Mesothelial cell of epicardium (in vitro differentiated cells): Measurements from ENCODE around the gene SYNGR2. TPM values are rescaled to one million over a fixed set of nuclear protein-coding genes. Genes with fewer than 3 reads are reported as not detected.

Experiments
- DNase-seq, 2 experiments: peaks; one replicate each; pipeline ENCODE4 v3.0.0; 2021; ENCODE audit warnings: low spot score in 2 of 2; ENCODE audit not compliant: unreplicated experiment in 2 of 2
- H3K27ac Mint-ChIP-seq: 2 replicates; pipeline ENCODE4 v1.8.0; 2021; ENCODE audit warnings: mixed read lengths
- H3K27me3 Mint-ChIP-seq: 2 replicates; pipeline ENCODE4 v1.8.0; 2021; ENCODE audit warnings: low read depth, mixed read lengths
- H3K36me3 Mint-ChIP-seq: 2 replicates; pipeline ENCODE4 v1.8.0; 2021; ENCODE audit warnings: mixed read lengths
- H3K4me1 Mint-ChIP-seq: 2 replicates; pipeline ENCODE4 v1.8.0; 2021; ENCODE audit warnings: mixed read lengths
- H3K4me3 Mint-ChIP-seq: 2 replicates; pipeline ENCODE4 v1.8.0; 2021; ENCODE audit warnings: mild to moderate bottlenecking, moderate library complexity, mixed read lengths
- H3K9me3 Mint-ChIP-seq: 2 replicates; pipeline ENCODE4 v1.8.0; 2021; ENCODE audit warnings: mixed read lengths
- total RNA-seq: library from RNA; stranded (reverse); gene quantifications from 3 replicates; pipeline ENCODE4 v1.2.1, GENCODE V29; 2021
- TF ChIP-seq, protein P1 (sequence below): fragments of 200-600 bp; sonication (generic); IDR thresholded peaks from one replicate; pipeline ENCODE4 v1.5.0; 2021; ENCODE audit warnings: antibody characterized with exemption; ENCODE audit not compliant: unreplicated experiment

The SYNGR2 gene
- total RNA-seq, 1 donor from 2014 or later, result 52.0 TPM

GRCh38 chr17:78128551-78129350, 39.6 kb upstream of the SYNGR2 start, which contains the start of gene TMC6:
TSS of gene TMC6 (minus strand) at chr17:78128755. CDS start at chr17:78126832, 1,923 bp downstream.
- TF ChIP-seq, protein P1, sequence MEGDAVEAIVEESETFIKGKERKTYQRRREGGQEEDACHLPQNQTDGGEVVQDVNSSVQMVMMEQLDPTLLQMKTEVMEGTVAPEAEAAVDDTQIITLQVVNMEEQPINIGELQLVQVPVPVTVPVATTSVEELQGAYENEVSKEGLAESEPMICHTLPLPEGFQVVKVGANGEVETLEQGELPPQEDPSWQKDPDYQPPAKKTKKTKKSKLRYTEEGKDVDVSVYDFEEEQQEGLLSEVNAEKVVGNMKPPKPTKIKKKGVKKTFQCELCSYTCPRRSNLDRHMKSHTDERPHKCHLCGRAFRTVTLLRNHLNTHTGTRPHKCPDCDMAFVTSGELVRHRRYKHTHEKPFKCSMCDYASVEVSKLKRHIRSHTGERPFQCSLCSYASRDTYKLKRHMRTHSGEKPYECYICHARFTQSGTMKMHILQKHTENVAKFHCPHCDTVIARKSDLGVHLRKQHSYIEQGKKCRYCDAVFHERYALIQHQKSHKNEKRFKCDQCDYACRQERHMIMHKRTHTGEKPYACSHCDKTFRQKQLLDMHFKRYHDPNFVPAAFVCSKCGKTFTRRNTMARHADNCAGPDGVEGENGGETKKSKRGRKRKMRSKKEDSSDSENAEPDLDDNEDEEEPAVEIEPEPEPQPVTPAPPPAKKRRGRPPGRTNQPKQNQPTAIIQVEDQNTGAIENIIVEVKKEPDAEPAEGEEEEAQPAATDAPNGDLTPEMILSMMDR, result no peak
- H3K36me3 Mint-ChIP-seq, result no peaks in the 10 kb centered on the region
- peaks cover 27% of the 10 kb centered on the region for H3K4me1 Mint-ChIP-seq
- DNase-seq, result peak in 1 of 2 experiments; percentile 70
- H3K4me3 Mint-ChIP-seq, result peak within 1 kb of the TSS; percentile 89
- peak within 1 kb of the TSS; percentile 94 for H3K27ac Mint-ChIP-seq
- peaks cover 7% of the 10 kb centered on the region for H3K27me3 Mint-ChIP-seq
- H3K9me3 Mint-ChIP-seq, result no peaks in the 10 kb centered on the region

DNA sequence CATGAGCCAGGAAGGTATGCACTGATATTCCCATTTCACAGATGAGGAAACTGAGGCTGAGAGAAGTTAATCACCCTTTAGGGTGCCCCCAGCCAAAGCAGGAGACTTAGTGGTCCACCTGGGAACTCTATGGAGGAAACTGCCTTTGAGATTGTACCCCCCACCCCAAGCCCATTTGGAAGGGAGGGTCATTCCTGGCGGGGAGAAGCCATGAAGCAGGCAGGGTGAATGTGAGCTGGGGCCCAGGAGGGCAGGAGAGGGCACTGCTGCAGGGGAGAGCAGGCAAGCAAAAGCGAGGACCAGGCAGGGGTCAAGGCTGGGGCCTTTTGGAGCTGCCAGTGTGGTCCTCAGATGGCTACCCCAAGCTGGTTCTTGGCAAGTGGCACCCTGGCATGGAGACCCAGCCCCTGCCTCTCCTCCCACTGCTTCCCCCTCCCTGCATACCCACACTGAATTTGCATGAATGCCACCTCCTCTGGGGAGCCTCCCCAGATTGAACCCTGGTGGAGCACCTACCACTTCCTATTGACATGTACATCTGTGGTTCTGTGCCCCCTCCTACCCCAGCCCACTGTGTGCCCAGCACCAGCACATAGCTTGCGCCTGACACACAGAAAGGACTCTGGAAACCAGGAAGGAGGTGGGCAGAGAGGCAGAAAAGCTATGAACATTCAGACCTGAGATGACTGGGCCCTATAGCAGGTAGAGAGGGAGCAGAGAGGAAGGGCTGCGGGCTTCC, 38.9 kb upstream of the SYNGR2 start:
- Mint-ChIP-seq H3K36me3 (no peaks in the 10 kb centered on the region), H3K4me1 (peaks cover 27% of the 10 kb centered on the region), H3K4me3 (peak overlapping the region; percentile 89), H3K9me3 (no peaks in the 10 kb centered on the region), H3K27ac (peak overlapping the region; percentile 94), H3K27me3 (peaks cover 7% of the 10 kb centered on the region)
- no peak for DNase-seq
- TF ChIP-seq, protein P1, result no peak

DNA sequence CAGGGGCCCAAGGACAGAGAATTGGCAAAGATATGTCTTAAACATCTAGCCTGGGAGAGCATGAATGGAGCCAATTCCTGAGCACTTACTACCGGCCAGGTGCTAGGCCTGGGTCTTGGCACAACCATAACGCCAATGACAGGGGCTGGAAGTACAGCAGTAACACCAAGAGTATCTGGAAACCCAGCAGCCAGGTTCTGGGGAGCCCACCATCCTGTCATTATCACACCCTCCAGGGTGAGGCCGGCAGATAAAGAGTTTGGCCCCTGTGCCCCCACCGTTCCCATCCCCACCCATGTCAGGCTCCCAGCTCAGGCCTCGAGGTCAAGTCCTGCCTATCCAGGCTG, 38.3 kb upstream of the SYNGR2 start:
- TF ChIP-seq, protein P1, result no peak
- H3K4me3 Mint-ChIP-seq, result peak overlapping the region; percentile 52
- DNase-seq, result no peak
- H3K27me3 Mint-ChIP-seq, result peaks cover 7% of the 10 kb centered on the region
- H3K27ac Mint-ChIP-seq, result no peak overlapping the region
- H3K4me1 Mint-ChIP-seq, result peaks cover 27% of the 10 kb centered on the region
- H3K9me3 Mint-ChIP-seq, result no peaks in the 10 kb centered on the region
- H3K36me3 Mint-ChIP-seq, result no peaks in the 10 kb centered on the region

DNA sequence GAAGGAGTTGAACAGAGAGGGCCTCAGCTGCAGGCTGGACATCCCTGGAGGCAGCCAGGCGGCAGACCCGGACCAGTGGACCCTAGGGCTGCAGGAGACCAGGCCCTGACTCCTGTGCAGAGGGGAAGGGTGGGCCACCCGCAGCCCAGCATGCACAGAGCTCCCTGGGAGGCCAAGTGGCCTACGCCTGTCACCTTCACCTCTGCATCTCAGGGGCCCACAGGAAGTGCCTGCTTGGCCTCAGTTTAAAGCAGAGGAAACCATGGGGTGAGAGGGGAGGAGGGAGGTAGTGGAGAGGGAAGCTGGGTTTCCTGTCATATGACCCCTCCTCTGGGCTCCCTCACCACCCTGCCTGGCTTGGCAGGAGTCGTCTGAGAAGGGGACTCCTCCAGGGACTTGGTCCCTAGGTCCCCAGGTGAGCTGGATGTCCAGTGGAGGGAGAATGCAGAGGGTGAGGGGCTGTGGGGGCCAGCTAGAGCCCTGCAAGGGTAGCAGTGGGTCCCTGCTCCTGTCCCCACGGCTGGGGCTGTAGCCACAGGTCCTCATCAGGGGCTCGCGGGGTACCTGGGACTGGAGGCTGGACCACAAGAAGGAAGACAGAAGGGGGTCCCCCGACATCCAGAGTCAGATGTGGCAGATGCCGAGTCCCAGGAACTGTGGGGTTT, 37.8 kb upstream of the SYNGR2 start, which contains the start of gene TMC8:
Gene TMC8 (plus strand): TSS at position 335 of the 665 bp plus-strand sequence. CDS start 818 bp downstream, outside the sequence.
- no peak for DNase-seq
- Mint-ChIP-seq H3K9me3 (no peaks in the 10 kb centered on the region), H3K27me3 (peaks cover 7% of the 10 kb centered on the region), H3K36me3 (no peaks in the 10 kb centered on the region), H3K4me1 (peaks cover 27% of the 10 kb centered on the region), H3K27ac (no peak within 1 kb of the TSS), H3K4me3 (peak within 1 kb of the TSS; percentile 52)
- TF ChIP-seq, protein P1, result no peak

DNA sequence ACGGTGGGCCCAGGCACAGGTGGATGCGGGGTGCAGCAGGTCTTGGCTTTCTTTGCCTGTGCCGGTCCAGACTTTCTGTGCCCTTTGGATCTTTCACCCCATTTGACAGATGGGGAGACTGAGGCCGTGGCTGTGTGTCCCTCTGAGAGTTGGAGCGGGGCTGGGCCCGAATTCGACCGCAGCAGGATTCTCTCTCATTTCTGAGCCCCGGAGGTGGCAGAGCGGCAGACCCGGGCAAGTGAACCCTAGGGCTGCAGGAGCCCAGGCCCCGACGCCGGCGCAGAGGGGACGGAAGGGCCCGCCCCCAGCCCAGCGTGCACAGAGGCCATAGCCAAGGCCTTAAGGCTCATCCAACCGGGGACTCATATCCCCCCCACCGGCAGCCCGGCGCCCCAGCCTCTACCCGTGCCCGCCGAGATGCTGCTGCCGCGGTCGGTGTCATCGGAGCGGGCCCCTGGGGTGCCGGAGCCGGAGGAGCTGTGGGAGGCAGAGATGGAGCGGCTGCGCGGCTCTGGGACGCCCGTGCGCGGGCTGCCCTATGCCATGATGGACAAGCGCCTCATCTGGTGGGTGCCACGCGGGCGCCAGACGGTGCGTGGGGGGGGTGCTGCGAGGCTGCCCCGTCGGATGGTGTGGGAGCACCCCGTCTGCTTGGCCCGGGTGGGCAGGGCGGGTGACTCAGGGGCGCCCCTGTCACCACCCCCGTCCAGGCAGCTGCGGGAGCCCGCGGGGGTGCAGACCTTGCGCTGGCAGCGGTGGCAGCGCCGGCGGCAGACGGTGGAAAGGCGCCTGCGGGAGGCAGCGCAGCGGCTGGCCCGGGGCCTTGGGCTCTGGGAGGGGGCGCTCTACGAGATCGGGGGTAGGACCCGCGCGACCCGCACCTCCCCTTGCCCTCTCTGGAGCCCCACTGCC, 37.0 kb upstream of the SYNGR2 start:
- Mint-ChIP-seq H3K4me3 (peak overlapping the region; percentile 34), H3K27me3 (peaks cover 7% of the 10 kb centered on the region), H3K27ac (no peak overlapping the region), H3K4me1 (peaks cover 23% of the 10 kb centered on the region), H3K36me3 (no peaks in the 10 kb centered on the region), H3K9me3 (no peaks in the 10 kb centered on the region)
- TF ChIP-seq, protein P1, result no peak
- DNase-seq, result no peak
